ENCODE measurements around the gene TRAT1. TPM values are rescaled to one million over a fixed set of nuclear protein-coding genes. Genes with fewer than 3 reads are reported as not detected.

TRAT1 gene
- total and polyA plus RNA-seq, 2 donors (not counting 1 experiment from before 2014, with no cell fraction given): 0.34 TPM; not detected in 1

GRCh38 chr3:108833611-108834010, 11.0 kb downstream of the TRAT1 start:
- no peak for TF ChIP-seq CTCF (IDR thresholded peaks at IDR 0.05)
- TF ChIP-seq EZH2 (IDR thresholded peaks at IDR 0.05; ENCODE audit: borderline replicate concordance, insufficient read depth, low read depth, low read length, poor library complexity, severe bottlenecking): no peak
- intact Hi-C loops (cut with micrococcal nuclease): no loop called here
- DNase-seq: no peak
- H3K36me3 ChIP-seq (replicated peaks in 1 of 2; ENCODE audit: control extremely low read depth in 1 of 2, control insufficient read depth in 1 of 2, extremely low read depth in 1 of 2, insufficient read depth in 2 of 2, low read length in 1 of 2): no peaks in the 10 kb centered on the region
- no peaks in the 10 kb centered on the region for H3K27me3 ChIP-seq (replicated peaks in 1 of 4; ENCODE audit: control extremely low read depth in 1 of 4, control insufficient read depth in 3 of 4, insufficient read depth in 4 of 4, low read length in 3 of 4)
- H3K4me2 ChIP-seq (replicated peaks; ENCODE audit: low read depth, low read length, poor library complexity, severe bottlenecking): no peak overlapping the region
- no peak for ATAC-seq (ENCODE audit: low read depth)
- H3K79me2 ChIP-seq (ENCODE audit: control insufficient read depth, insufficient read depth, low read length): no peaks in the 10 kb centered on the region
- no peaks in the 10 kb centered on the region for H3K9me3 ChIP-seq (ENCODE audit: control extremely low read depth in 1 of 3, control insufficient read depth in 2 of 3, insufficient read depth in 1 of 3, low read length in 2 of 3)
- no peak overlapping the region for H2AFZ ChIP-seq (ENCODE audit: insufficient read depth, low read depth, low read length, poor library complexity, severe bottlenecking)
- Mint-ChIP-seq H3K27ac (no peak overlapping the region), H3K9me3 (ENCODE audit: insufficient read depth) (no peaks in the 10 kb centered on the region), H3K4me3 (no peak overlapping the region), H3K4me1 (no peaks in the 10 kb centered on the region), H3K27me3 (peaks cover 13% of the 10 kb centered on the region)
- H3K4me1 ChIP-seq (ENCODE audit: control insufficient read depth in 2 of 2, insufficient read depth in 2 of 2, low read length in 2 of 2): no peaks in the 10 kb centered on the region
- no peak overlapping the region for H3K4me3 ChIP-seq (ENCODE audit: control extremely low read depth in 1 of 5, extremely low read depth in 1 of 5, insufficient read depth in 1 of 5, low read depth in 2 of 5, low read length in 4 of 5)
- H3K27ac ChIP-seq (ENCODE audit: low read length in 2 of 2): no peak overlapping the region
- CTCF ChIA-PET: no interaction called here
- no peak overlapping the region for H3K9ac ChIP-seq (ENCODE audit: low read length)
- WGBS (ENCODE audit: insufficient coverage): no CpG with 5 or more reads among the region's 1 CpG
- no peaks in the 10 kb centered on the region for H4K20me1 ChIP-seq (ENCODE audit: control insufficient read depth, insufficient read depth, low read length, poor library complexity, severe bottlenecking)
- POLR2A ChIA-PET: no interaction called here

- no peak for DNase-seq
- no peak overlapping the region for H3K27ac ChIP-seq (ENCODE audit: low read length in 2 of 2)
- Mint-ChIP-seq H3K4me3 (no peak overlapping the region), H3K27me3 (peaks cover 13% of the 10 kb centered on the region), H3K9me3 (ENCODE audit: insufficient read depth) (no peaks in the 10 kb centered on the region), H3K27ac (no peak overlapping the region), H3K4me1 (no peaks in the 10 kb centered on the region)
- H3K79me2 ChIP-seq (ENCODE audit: control insufficient read depth, insufficient read depth, low read length): no peaks in the 10 kb centered on the region
- POLR2A ChIA-PET: no interaction called here
- no peak overlapping the region for H3K9ac ChIP-seq (ENCODE audit: low read length)
- H3K9me3 ChIP-seq (ENCODE audit: control extremely low read depth in 1 of 3, control insufficient read depth in 2 of 3, insufficient read depth in 1 of 3, low read length in 2 of 3): no peaks in the 10 kb centered on the region
- H3K27me3 ChIP-seq (replicated peaks in 1 of 4; ENCODE audit: control extremely low read depth in 1 of 4, control insufficient read depth in 3 of 4, insufficient read depth in 4 of 4, low read length in 3 of 4): no peaks in the 10 kb centered on the region
- no CpG with 5 or more reads among the region's 1 CpG for WGBS (ENCODE audit: insufficient coverage)
- H2AFZ ChIP-seq (ENCODE audit: insufficient read depth, low read depth, low read length, poor library complexity, severe bottlenecking): no peak overlapping the region
- CTCF ChIA-PET: no interaction called here
- intact Hi-C loops (cut with micrococcal nuclease): no loop called here
- H3K36me3 ChIP-seq (replicated peaks in 1 of 2; ENCODE audit: control extremely low read depth in 1 of 2, control insufficient read depth in 1 of 2, extremely low read depth in 1 of 2, insufficient read depth in 2 of 2, low read length in 1 of 2): no peaks in the 10 kb centered on the region
- no peak for ATAC-seq (ENCODE audit: low read depth)
- no peak overlapping the region for H3K4me3 ChIP-seq (ENCODE audit: control extremely low read depth in 1 of 5, extremely low read depth in 1 of 5, insufficient read depth in 1 of 5, low read depth in 2 of 5, low read length in 4 of 5)
- H4K20me1 ChIP-seq (ENCODE audit: control insufficient read depth, insufficient read depth, low read length, poor library complexity, severe bottlenecking): no peaks in the 10 kb centered on the region
- no peak overlapping the region for H3K4me2 ChIP-seq (replicated peaks; ENCODE audit: low read depth, low read length, poor library complexity, severe bottlenecking)
- H3K4me1 ChIP-seq (ENCODE audit: control insufficient read depth in 2 of 2, insufficient read depth in 2 of 2, low read length in 2 of 2): no peaks in the 10 kb centered on the region
- TF ChIP-seq EZH2 (IDR thresholded peaks at IDR 0.05; ENCODE audit: borderline replicate concordance, insufficient read depth, low read depth, low read length, poor library complexity, severe bottlenecking) (no peak), CTCF (IDR thresholded peaks at IDR 0.05) (no peak)
These were observed 12.0 kb downstream of the TRAT1 start for GRCh38 chr3:108834551-108834950.
